Liver (tissue), 3 donors: ENCODE measurements around the gene ST8SIA6.

Experiments
- HNF4A ChIP-seq, 2 donors: conservative IDR thresholded peaks; 2 replicates each; pipeline ENCODE4 v1.6.1; 2016; ENCODE audit warnings: antibody characterized with exemption in 2 of 2, mild to moderate bottlenecking in 2 of 2
- RAD21 ChIP-seq, 2 donors: IDR thresholded peaks; 2 replicates each; pipeline ENCODE4 v1.6.1; 2016; ENCODE audit warnings: antibody characterized with exemption in 2 of 2, mild to moderate bottlenecking in 2 of 2
- RXRA ChIP-seq, 2 donors: IDR thresholded peaks; 2 replicates each; pipeline ENCODE4 v1.6.1; 2017 to 2018; ENCODE audit warnings: antibody characterized with exemption in 2 of 2, mild to moderate bottlenecking in 1 of 2
- TAF1 ChIP-seq: conservative IDR thresholded peaks from 2 replicates; pipeline ENCODE4 v1.6.1; 2016; ENCODE audit warnings: antibody characterized with exemption, mild to moderate bottlenecking
- YY1 ChIP-seq: IDR thresholded peaks from 2 replicates; pipeline ENCODE4 v1.6.1; 2016; ENCODE audit warnings: antibody characterized with exemption, mild to moderate bottlenecking
- TF ChIP-seq, protein P1 (sequence below): fragments of 150-350 bp; IDR thresholded peaks from 2 replicates; pipeline ENCODE4 v1.5.1; 2017; ENCODE audit warnings: improper control_type of control experiment, low read depth, low read length; ENCODE audit not compliant: missing input control
- TF ChIP-seq, protein P2 (sequence below): IDR thresholded peaks from 2 replicates; pipeline ENCODE4 v1.6.1; 2016; ENCODE audit warnings: antibody characterized with exemption, mild to moderate bottlenecking
- donor health status: healthy.
- donor health status: healthy.

DNA sequence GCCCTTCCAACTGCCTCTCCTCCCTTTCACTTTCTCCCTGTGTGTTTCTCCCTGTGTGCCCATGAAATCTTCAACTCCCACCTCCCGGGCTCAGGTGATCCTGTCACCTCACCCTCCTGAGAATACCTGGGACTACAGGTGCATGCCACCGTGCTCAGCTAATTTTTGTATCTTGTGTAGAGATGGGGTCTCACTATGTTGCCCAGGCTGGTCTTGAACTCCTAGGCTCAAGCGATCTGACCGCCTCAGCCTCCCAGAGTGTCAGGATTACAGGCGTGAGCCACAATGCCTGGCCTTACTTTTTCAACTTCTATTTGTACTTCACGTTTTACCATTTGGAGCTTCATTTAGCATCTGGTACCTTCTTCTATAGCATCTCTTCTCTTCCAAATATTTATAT is 24.9 kb downstream of the ST8SIA6 start:
- TF ChIP-seq, protein P1, sequence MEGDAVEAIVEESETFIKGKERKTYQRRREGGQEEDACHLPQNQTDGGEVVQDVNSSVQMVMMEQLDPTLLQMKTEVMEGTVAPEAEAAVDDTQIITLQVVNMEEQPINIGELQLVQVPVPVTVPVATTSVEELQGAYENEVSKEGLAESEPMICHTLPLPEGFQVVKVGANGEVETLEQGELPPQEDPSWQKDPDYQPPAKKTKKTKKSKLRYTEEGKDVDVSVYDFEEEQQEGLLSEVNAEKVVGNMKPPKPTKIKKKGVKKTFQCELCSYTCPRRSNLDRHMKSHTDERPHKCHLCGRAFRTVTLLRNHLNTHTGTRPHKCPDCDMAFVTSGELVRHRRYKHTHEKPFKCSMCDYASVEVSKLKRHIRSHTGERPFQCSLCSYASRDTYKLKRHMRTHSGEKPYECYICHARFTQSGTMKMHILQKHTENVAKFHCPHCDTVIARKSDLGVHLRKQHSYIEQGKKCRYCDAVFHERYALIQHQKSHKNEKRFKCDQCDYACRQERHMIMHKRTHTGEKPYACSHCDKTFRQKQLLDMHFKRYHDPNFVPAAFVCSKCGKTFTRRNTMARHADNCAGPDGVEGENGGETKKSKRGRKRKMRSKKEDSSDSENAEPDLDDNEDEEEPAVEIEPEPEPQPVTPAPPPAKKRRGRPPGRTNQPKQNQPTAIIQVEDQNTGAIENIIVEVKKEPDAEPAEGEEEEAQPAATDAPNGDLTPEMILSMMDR, result no peak
- TF ChIP-seq TAF1 (no peak), RAD21 (IDR thresholded peaks at IDR 0.05) (no peak), YY1 (no peak), RXRA (IDR thresholded peaks at IDR 0.05) (no peak), HNF4A (conservative IDR thresholded peaks at IDR 0.05) (no peak)
- TF ChIP-seq, protein P2, sequence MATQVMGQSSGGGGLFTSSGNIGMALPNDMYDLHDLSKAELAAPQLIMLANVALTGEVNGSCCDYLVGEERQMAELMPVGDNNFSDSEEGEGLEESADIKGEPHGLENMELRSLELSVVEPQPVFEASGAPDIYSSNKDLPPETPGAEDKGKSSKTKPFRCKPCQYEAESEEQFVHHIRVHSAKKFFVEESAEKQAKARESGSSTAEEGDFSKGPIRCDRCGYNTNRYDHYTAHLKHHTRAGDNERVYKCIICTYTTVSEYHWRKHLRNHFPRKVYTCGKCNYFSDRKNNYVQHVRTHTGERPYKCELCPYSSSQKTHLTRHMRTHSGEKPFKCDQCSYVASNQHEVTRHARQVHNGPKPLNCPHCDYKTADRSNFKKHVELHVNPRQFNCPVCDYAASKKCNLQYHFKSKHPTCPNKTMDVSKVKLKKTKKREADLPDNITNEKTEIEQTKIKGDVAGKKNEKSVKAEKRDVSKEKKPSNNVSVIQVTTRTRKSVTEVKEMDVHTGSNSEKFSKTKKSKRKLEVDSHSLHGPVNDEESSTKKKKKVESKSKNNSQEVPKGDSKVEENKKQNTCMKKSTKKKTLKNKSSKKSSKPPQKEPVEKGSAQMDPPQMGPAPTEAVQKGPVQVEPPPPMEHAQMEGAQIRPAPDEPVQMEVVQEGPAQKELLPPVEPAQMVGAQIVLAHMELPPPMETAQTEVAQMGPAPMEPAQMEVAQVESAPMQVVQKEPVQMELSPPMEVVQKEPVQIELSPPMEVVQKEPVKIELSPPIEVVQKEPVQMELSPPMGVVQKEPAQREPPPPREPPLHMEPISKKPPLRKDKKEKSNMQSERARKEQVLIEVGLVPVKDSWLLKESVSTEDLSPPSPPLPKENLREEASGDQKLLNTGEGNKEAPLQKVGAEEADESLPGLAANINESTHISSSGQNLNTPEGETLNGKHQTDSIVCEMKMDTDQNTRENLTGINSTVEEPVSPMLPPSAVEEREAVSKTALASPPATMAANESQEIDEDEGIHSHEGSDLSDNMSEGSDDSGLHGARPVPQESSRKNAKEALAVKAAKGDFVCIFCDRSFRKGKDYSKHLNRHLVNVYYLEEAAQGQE, result no peak
